GM18520 (cell line): ENCODE measurements around the gene UBE2D1.
A peak's percentile ranks its signal among the peaks of the same experiment; 100 is the strongest.

Experiments
- ATAC-seq: cut with Tn5 transposase; IDR thresholded peaks from one replicate; pipeline ENCODE4 v1.9.1; 2021; ENCODE audit not compliant: unreplicated experiment

The UBE2D1 gene

GRCh38 chr10:58336242-58336641 lies 1.4 kb downstream of the UBE2D1 start:
- no peak for ATAC-seq

- no peak for ATAC-seq
These were observed 6.6 kb downstream of the UBE2D1 start for GRCh38 chr10:58341422-58341821.

GRCh38 chr10:58341947-58342346 lies 7.1 kb downstream of the UBE2D1 start:
- peak; percentile 52 for ATAC-seq

GRCh38 chr10:58347967-58348366 lies 13.2 kb downstream of the UBE2D1 start:
- no peak for ATAC-seq

GRCh38 chr10:58348571-58349033 lies 13.8 kb downstream of the UBE2D1 start:
- ATAC-seq, result no peak

- no peak for ATAC-seq
These were observed 15.2 kb downstream of the UBE2D1 start for GRCh38 chr10:58350023-58350422.

GRCh38 chr10:58350619-58351323 lies 16.0 kb downstream of the UBE2D1 start:
- ATAC-seq, result no peak

- ATAC-seq, result no peak
These were observed 17.1 kb downstream of the UBE2D1 start for GRCh38 chr10:58351616-58352578.

- ATAC-seq, result no peak
These were observed 18.3 kb downstream of the UBE2D1 start for GRCh38 chr10:58352956-58353610.

GRCh38 chr10:58356756-58357155 lies 21.9 kb downstream of the UBE2D1 start:
- ATAC-seq, result no peak

- ATAC-seq, result no peak
These were observed 23.6 kb downstream of the UBE2D1 start for GRCh38 chr10:58358314-58358933.

GRCh38 chr10:58358947-58359346 lies 24.1 kb downstream of the UBE2D1 start:
- no peak for ATAC-seq

GRCh38 chr10:58359541-58359940 lies 24.7 kb downstream of the UBE2D1 start:
- no peak for ATAC-seq

- ATAC-seq, result no peak
These were observed 25.7 kb downstream of the UBE2D1 start for GRCh38 chr10:58360412-58361004.

GRCh38 chr10:58361353-58361752 lies 26.5 kb downstream of the UBE2D1 start:
- no peak for ATAC-seq

- ATAC-seq, result no peak
These were observed 27.4 kb downstream of the UBE2D1 start for GRCh38 chr10:58362027-58362789.

- no peak for ATAC-seq
These were observed 32.3 kb downstream of the UBE2D1 start for GRCh38 chr10:58367069-58367468.

GRCh38 chr10:58371473-58371872 lies 36.7 kb downstream of the UBE2D1 start:
- no peak for ATAC-seq

- no peak for ATAC-seq
These were observed 38.0 kb downstream of the UBE2D1 start for GRCh38 chr10:58372607-58373441.
